Mucosa of rectum (tissue), 2 donors: ENCODE results near the gene RCC1.
"Not testable (repeated sequence)": the region's sequence is repeated elsewhere in the genome, so short reads cannot be mapped to it uniquely, and the experiment has no call there.

ENCODE experiments used
- H3K27ac ChIP-seq, 2 donors: one replicate each; pipeline ENCODE4 v1.7.0; 2013; ENCODE audit warnings: inconsistent platforms in 2 of 2, low read depth in 2 of 2, low read length in 2 of 2
- H3K27me3 ChIP-seq, 2 donors: one replicate each; pipeline ENCODE4 v1.7.0; 2013; ENCODE audit warnings: low read length in 2 of 2; ENCODE audit not compliant: control insufficient read depth in 2 of 2, insufficient read depth in 2 of 2
- H3K36me3 ChIP-seq, 2 donors: one replicate each; pipeline ENCODE4 v1.7.0; 2013; ENCODE audit warnings: low read length in 2 of 2; ENCODE audit not compliant: control insufficient read depth in 2 of 2, insufficient read depth in 2 of 2
- H3K4me1 ChIP-seq, 2 donors: one replicate each; pipeline ENCODE4 v1.7.0; 2013; ENCODE audit warnings: low read length in 2 of 2, mild to moderate bottlenecking in 1 of 2; ENCODE audit not compliant: control insufficient read depth in 2 of 2, insufficient read depth in 2 of 2
- H3K4me3 ChIP-seq, 2 donors: one replicate each; pipeline ENCODE4 v1.7.0; 2013; ENCODE audit warnings: low read length in 2 of 2
- H3K9ac ChIP-seq, 2 donors: one replicate each; pipeline ENCODE4 v1.7.0; 2013; ENCODE audit warnings: low read length in 2 of 2, low read depth in 1 of 2, mild to moderate bottlenecking in 1 of 2
- H3K9me3 ChIP-seq, 2 donors: one replicate each; pipeline ENCODE4 v1.7.0; 2013; ENCODE audit warnings: low read length in 2 of 2; ENCODE audit not compliant: control insufficient read depth in 2 of 2
- donor health status: healthy.
- donor health status: Normal muscosa, but diverticular disease.

The RCC1 gene

DNA sequence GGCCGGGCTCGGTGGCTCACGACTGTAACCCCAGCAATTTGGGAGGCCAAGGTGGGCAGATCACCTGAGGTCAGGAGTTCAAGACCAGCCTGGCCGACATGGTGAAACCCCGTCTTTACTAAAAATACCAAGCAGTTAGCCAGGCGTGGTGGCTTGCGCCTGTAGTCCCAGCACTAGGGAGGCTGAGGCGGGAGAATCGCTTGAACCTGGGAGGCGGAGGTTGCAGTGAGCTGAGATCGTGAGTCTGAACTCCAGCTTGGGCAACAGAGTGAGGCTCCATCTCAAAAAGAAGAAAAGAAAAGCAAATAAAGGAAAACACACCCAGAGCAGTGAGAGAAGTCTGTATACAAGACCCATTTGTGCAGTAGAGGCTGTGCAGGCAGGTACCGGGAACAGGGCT is 15.0 kb downstream of the RCC1 start:
- peaks cover 9 to 13% of the 10 kb centered on the region in 2 donors for H3K4me1 ChIP-seq
- not testable (repeated sequence) for H3K9ac ChIP-seq, H3K4me3 ChIP-seq, H3K27ac ChIP-seq, H3K36me3 ChIP-seq, H3K27me3 ChIP-seq, H3K9me3 ChIP-seq

DNA sequence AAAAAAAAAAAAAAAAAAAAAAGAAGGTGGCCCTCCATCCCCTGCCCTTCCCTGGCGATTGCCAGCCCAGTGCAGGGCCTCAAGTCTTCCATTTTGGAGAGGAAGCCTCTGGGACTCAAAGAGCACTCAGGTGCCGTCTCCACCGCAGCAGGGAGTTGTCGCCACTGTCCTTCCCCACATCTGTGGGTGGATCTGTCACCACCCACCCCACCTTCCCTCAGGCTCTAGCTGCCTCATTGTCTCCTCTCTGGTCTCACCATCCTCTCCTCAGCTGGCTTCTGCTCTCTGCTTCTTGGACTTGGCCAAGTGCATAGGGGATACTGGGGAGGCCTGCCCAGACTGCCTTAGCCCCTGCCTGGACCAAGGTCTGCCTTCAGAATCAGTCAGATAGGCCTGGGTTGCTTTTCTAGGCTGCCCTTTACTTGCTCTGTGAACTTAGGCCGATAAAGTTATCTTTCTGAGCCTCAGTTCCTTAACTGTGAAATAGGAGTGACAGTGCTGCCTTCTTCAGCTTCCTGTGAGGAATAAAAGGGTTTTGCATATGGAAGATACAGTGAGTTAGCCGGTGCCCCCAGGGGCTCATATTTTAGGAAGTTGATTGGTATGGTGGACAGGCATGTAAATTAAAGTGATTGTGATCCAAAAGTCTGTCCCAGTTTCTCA is 15.8 kb downstream of the RCC1 start:
- Histone ChIP-seq H3K4me1 (peaks cover 9 to 13% of the 10 kb centered on the region in 2 donors), H3K36me3 (no peaks in the 10 kb centered on the region), H3K27me3 (no peaks in the 10 kb centered on the region), H3K9me3 (no peaks in the 10 kb centered on the region), H3K4me3 (no peak overlapping the region), H3K27ac (no peak overlapping the region), H3K9ac (no peak overlapping the region)

- not testable (repeated sequence) for H3K9ac ChIP-seq, H3K27me3 ChIP-seq, H3K27ac ChIP-seq, H3K36me3 ChIP-seq, H3K4me3 ChIP-seq, H3K9me3 ChIP-seq
- H3K4me1 ChIP-seq = peaks cover 9 to 12% of the 10 kb centered on the region in 2 donors
Observed at GRCh38 chr1:28522537-28522936, 16.7 kb downstream of the RCC1 start.

DNA sequence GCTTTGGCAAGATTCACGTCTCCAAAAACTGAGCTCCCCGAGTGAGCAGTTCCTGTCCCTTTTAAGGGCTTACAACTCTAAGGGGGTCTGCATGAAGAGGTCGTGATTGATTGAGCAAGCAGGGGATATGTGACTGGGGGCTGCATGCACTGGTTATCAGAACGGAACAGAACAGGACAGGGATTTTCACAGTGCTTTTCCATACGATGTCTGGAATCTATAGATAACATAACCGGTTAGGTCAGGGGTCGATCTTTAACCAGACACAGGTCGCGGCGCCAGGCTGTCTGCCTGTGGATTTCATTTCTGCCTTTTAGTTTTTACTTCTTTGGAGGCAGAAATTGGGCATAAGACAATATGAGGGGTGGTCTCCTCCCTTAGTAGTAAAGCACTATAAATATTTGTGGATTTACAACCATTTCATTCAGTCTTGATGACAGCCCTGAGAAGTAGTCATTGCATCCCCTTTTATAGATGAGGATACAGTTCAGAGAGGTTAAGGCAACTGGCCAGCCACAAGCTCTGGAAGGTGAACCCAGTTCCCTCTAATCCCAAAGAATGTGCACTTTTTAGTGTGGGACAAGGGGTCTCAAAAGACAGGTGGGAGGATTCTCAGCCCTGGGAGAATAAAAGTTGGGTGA is 19.3 kb downstream of the RCC1 start:
- not testable (repeated sequence) for H3K4me3 ChIP-seq, H3K9me3 ChIP-seq, H3K36me3 ChIP-seq, H3K9ac ChIP-seq, H3K27ac ChIP-seq, H3K27me3 ChIP-seq, H3K4me1 ChIP-seq

GRCh38 chr1:28526886-28527285 is 21.0 kb downstream of the RCC1 start:
- H3K4me3 ChIP-seq = no peak overlapping the region
- H3K36me3 ChIP-seq = peaks cover 4 to 8% of the 10 kb centered on the region in 2 donors
- no peaks in the 10 kb centered on the region for H3K9me3 ChIP-seq
- H3K27me3 ChIP-seq = no peaks in the 10 kb centered on the region
- no peaks in the 10 kb centered on the region for H3K4me1 ChIP-seq
- no peak overlapping the region for H3K27ac ChIP-seq
- no peak overlapping the region for H3K9ac ChIP-seq

- Histone ChIP-seq H3K4me1 (no peaks in the 10 kb centered on the region), H3K27me3 (no peaks in the 10 kb centered on the region), H3K9ac (no peak overlapping the region), H3K36me3 (peaks cover 11 to 22% of the 10 kb centered on the region in 2 donors), H3K27ac (no peak overlapping the region), H3K4me3 (no peak overlapping the region), H3K9me3 (no peaks in the 10 kb centered on the region)
Observed at GRCh38 chr1:28530456-28530855, 24.6 kb downstream of the RCC1 start.

DNA sequence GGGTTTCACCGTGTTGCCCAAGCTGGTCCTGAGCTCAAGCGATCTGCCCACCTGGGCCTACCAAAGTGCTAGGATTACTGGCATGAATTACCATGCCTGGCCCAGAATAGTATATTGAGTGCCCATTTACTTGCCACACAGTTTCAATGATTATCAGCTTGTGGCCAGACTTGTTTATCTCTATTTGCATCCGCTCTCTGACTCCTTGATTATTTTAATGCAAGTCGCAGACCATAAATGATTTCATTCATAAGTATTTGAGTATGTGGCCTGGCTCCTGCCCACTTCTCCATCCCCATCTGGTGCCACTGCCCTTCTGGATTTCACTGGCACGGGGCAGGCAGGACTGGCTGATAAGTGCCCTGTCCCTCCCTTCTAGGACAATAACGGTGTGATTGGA is 28.8 kb downstream of the RCC1 start:
- Histone ChIP-seq H3K9me3 (no peaks in the 10 kb centered on the region), H3K4me3 (no peak overlapping the region), H3K36me3 (peaks cover 21 to 40% of the 10 kb centered on the region in 2 donors), H3K9ac (no peak overlapping the region), H3K27me3 (no peaks in the 10 kb centered on the region), H3K4me1 (peaks cover 4% of the 10 kb centered on the region in 2 donors), H3K27ac (no peak overlapping the region)

DNA sequence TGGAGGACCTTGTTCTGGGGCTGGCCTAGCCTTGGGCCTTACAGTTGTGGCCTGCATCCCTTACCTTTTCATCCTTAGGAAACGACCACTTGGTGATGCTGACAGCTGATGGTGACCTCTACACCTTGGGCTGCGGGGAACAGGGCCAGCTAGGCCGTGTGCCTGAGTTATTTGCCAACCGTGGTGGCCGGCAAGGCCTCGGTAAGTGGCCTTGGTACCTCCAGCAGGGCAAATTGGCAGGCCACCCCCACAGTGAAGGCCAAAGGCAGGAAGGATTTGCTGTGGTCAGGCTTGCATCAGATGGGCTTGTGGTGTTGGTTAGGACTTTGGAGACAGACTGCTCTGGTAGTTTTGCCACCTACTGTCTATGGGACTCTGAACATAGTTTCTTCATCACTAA is 29.3 kb downstream of the RCC1 start:
- H3K9ac ChIP-seq = no peak overlapping the region
- peaks cover 21 to 37% of the 10 kb centered on the region in 2 donors for H3K36me3 ChIP-seq
- H3K4me3 ChIP-seq = no peak overlapping the region
- no peaks in the 10 kb centered on the region for H3K27me3 ChIP-seq
- peaks cover 4% of the 10 kb centered on the region in 2 donors for H3K4me1 ChIP-seq
- H3K27ac ChIP-seq = no peak overlapping the region
- no peaks in the 10 kb centered on the region for H3K9me3 ChIP-seq

DNA sequence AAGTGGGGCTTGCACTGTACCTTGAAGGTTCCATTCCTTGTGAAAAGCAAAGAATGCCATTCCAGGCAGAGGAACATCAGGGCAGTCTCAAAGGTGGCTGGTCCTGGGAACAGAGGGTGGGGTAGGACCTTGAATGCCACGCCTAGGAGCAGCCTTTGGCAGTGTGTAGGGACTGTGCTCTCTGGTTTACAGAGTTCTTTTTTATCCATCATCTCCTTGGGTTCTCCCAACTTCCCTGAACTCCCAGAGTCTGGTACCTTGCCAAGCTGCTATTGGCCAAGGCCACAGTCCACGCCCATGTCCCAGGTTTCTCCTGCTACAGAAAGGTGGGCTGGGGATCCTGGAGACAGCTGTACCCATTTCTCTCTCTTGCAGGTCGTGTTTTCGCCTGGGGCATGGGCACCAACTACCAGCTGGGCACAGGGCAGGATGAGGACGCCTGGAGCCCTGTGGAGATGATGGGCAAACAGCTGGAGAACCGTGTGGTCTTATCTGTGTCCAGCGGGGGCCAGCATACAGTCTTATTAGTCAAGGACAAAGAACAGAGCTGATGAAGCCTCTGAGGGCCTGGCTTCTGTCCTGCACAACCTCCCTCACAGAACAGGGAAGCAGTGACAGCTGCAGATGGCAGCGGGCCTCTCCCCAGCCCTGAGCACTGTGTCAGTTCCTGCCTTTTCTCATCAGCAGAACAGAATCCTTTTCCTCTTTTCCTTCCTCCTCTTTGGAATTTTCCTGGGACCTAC is 31.8 kb downstream of the RCC1 start:
- Histone ChIP-seq H3K27ac (no peak overlapping the region), H3K36me3 (peaks cover 16 to 27% of the 10 kb centered on the region in 2 donors), H3K27me3 (no peaks in the 10 kb centered on the region), H3K9ac (no peak overlapping the region), H3K4me3 (no peak overlapping the region), H3K4me1 (peaks cover 4% of the 10 kb centered on the region in 2 donors), H3K9me3 (no peaks in the 10 kb centered on the region)

GRCh38 chr1:28538286-28538685 is 32.4 kb downstream of the RCC1 start:
- peaks cover 16 to 27% of the 10 kb centered on the region in 2 donors for H3K36me3 ChIP-seq
- H3K4me1 ChIP-seq = peaks cover 4% of the 10 kb centered on the region in 2 donors
- H3K9me3 ChIP-seq = no peaks in the 10 kb centered on the region
- H3K27ac ChIP-seq = no peak overlapping the region
- H3K27me3 ChIP-seq = no peaks in the 10 kb centered on the region
- H3K4me3 ChIP-seq = no peak overlapping the region
- no peak overlapping the region for H3K9ac ChIP-seq
